SK-N-SH treated with all-trans-retinoic acid at 6 μM for 48 hours (cell line): Measurements from ENCODE around the gene ADARB2.

Experiments used
- ATAC-seq: fragments of 200-7000 bp; cut with Tn5 transposase; 3 replicates; pipeline ENCODE4 v1.9.1; 2020; ENCODE audit warnings: mild to moderate bottlenecking, moderate library complexity
- ARNTL ChIP-seq: fragments of 450-650 bp; formaldehyde crosslinking; IDR thresholded peaks from 2 replicates; pipeline ENCODE4 v1.5.0; 2020; ENCODE audit warnings: low read depth, mild to moderate bottlenecking, moderate library complexity, borderline replicate concordance
- BACH2 ChIP-seq: fragments of 250-450 bp; sonication (Bioruptor Pico); IDR thresholded peaks from 2 replicates; pipeline ENCODE4 v1.9.0; 2021; ENCODE audit warnings: mild to moderate bottlenecking, borderline replicate concordance
- CSDC2 ChIP-seq: fragments of 250-450 bp; sonication (Bioruptor Pico); IDR thresholded peaks from 2 replicates; pipeline ENCODE4 v1.5.0; 2020; ENCODE audit warnings: mild to moderate bottlenecking, moderate library complexity
- CSRNP3 ChIP-seq: fragments of 250-450 bp; sonication (Bioruptor Pico); IDR thresholded peaks from 2 replicates; pipeline ENCODE4 v1.5.1; 2021; ENCODE audit warnings: mild to moderate bottlenecking, moderate library complexity
- ESRRG ChIP-seq: fragments of 250-450 bp; sonication (Bioruptor Pico); IDR thresholded peaks from 2 replicates; pipeline ENCODE4 v1.6.1; 2021; ENCODE audit warnings: mild to moderate bottlenecking
- GLIS3 ChIP-seq: fragments of 250-450 bp; sonication (Bioruptor Pico); IDR thresholded peaks from 2 replicates; pipeline ENCODE4 v1.5.0; 2020; ENCODE audit warnings: mild to moderate bottlenecking, moderate library complexity
- ISL1 ChIP-seq: fragments of 250-450 bp; sonication (Bioruptor Pico); IDR thresholded peaks from 2 replicates; pipeline ENCODE4 v2.1.2; 2022; ENCODE audit warnings: mild to moderate bottlenecking, moderate library complexity
- OSR1 ChIP-seq: fragments of 250-450 bp; sonication (Bioruptor Pico); IDR thresholded peaks from 2 replicates; pipeline ENCODE4 v1.8.0; 2022; ENCODE audit warnings: moderate library complexity, mild to moderate bottlenecking, inconsistent platforms
- PPARA ChIP-seq: fragments of 250-450 bp; sonication (Bioruptor Pico); IDR thresholded peaks from 2 replicates; pipeline ENCODE4 v1.5.0; 2020; ENCODE audit warnings: mild to moderate bottlenecking, borderline replicate concordance
- RARB ChIP-seq: fragments of 250-450 bp; sonication (Bioruptor Pico); IDR thresholded peaks from 2 replicates; pipeline ENCODE4 v1.8.0; 2021; ENCODE audit warnings: mild to moderate bottlenecking, moderate library complexity
- SNAI2 ChIP-seq: fragments of 250-450 bp; sonication (Bioruptor Pico); IDR thresholded peaks from 2 replicates; pipeline ENCODE4 v1.5.0; 2020; ENCODE audit warnings: mild to moderate bottlenecking, moderate library complexity
- TCF4 ChIP-seq: fragments of 250-450 bp; sonication (Bioruptor Pico); IDR thresholded peaks from 2 replicates; pipeline ENCODE4 v1.8.0; 2021; ENCODE audit warnings: mild to moderate bottlenecking, moderate library complexity, borderline replicate concordance
- TOX ChIP-seq: fragments of 250-450 bp; sonication (Bioruptor Pico); IDR thresholded peaks from 2 replicates; pipeline ENCODE4 v1.8.0; 2021; ENCODE audit warnings: mild to moderate bottlenecking, moderate library complexity, borderline replicate concordance
- ZC3H10 ChIP-seq: fragments of 250-450 bp; sonication (Bioruptor Pico); IDR thresholded peaks from 2 replicates; pipeline ENCODE4 v1.5.1; 2021; ENCODE audit warnings: mild to moderate bottlenecking, moderate library complexity
- ZFP3 ChIP-seq: fragments of 250-450 bp; sonication (Bioruptor Pico); IDR thresholded peaks from 2 replicates; pipeline ENCODE4 v1.5.0; 2020; ENCODE audit warnings: mild to moderate bottlenecking, moderate library complexity
- ZNF565 ChIP-seq: fragments of 450-650 bp; formaldehyde crosslinking; conservative IDR thresholded peaks from 2 replicates; pipeline ENCODE4 v1.5.0; 2020; ENCODE audit warnings: low read depth, mild to moderate bottlenecking, moderate library complexity
- ZNF8 ChIP-seq: fragments of 450-650 bp; formaldehyde crosslinking; IDR thresholded peaks from 2 replicates; pipeline ENCODE4 v1.5.0; 2020; ENCODE audit warnings: mild to moderate bottlenecking, moderate library complexity
- TF ChIP-seq, protein P1 (sequence below): fragments of 250-450 bp; sonication (Bioruptor Pico); IDR thresholded peaks from 2 replicates; pipeline ENCODE4 v1.8.0; 2021; ENCODE audit warnings: low read depth, mild to moderate bottlenecking, moderate library complexity, borderline replicate concordance
- TF ChIP-seq, protein P2 (sequence below): fragments of 250-450 bp; sonication (Bioruptor Pico); IDR thresholded peaks from 2 replicates; pipeline ENCODE4 v1.8.0; 2020; ENCODE audit warnings: mild to moderate bottlenecking, moderate library complexity, borderline replicate concordance

Gene ADARB2

GRCh38 chr10:1409392-1409791 lies 327.9 kb downstream of the ADARB2 start:
- no peak for ATAC-seq
- TF ChIP-seq, protein P1, sequence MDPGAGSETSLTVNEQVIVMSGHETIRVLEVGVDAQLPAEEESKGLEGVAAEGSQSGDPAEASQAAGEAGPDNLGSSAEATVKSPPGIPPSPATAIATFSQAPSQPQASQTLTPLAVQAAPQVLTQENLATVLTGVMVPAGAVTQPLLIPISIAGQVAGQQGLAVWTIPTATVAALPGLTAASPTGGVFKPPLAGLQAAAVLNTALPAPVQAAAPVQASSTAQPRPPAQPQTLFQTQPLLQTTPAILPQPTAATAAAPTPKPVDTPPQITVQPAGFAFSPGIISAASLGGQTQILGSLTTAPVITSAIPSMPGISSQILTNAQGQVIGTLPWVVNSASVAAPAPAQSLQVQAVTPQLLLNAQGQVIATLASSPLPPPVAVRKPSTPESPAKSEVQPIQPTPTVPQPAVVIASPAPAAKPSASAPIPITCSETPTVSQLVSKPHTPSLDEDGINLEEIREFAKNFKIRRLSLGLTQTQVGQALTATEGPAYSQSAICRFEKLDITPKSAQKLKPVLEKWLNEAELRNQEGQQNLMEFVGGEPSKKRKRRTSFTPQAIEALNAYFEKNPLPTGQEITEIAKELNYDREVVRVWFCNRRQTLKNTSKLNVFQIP, result no peak
- no peak for TF ChIP-seq ESRRG (CRISPR knock-in tag)
- no peak for TF ChIP-seq ZC3H10 (CRISPR knock-in tag)
- no peak for TF ChIP-seq GLIS3 (CRISPR knock-in tag)
- TF ChIP-seq CSDC2 (CRISPR knock-in tag), result no peak
- TF ChIP-seq ZNF565 (CRISPR knock-in tag), result no peak
- TF ChIP-seq PPARA (CRISPR knock-in tag), result no peak
- TF ChIP-seq BACH2, result no peak
- TF ChIP-seq, all 23 proteins: peak for 0

GRCh38 chr10:1408651-1409367 lies 328.5 kb downstream of the ADARB2 start:
- TF ChIP-seq RARB (CRISPR knock-in tag), result no peak
- no peak for ATAC-seq

DNA sequence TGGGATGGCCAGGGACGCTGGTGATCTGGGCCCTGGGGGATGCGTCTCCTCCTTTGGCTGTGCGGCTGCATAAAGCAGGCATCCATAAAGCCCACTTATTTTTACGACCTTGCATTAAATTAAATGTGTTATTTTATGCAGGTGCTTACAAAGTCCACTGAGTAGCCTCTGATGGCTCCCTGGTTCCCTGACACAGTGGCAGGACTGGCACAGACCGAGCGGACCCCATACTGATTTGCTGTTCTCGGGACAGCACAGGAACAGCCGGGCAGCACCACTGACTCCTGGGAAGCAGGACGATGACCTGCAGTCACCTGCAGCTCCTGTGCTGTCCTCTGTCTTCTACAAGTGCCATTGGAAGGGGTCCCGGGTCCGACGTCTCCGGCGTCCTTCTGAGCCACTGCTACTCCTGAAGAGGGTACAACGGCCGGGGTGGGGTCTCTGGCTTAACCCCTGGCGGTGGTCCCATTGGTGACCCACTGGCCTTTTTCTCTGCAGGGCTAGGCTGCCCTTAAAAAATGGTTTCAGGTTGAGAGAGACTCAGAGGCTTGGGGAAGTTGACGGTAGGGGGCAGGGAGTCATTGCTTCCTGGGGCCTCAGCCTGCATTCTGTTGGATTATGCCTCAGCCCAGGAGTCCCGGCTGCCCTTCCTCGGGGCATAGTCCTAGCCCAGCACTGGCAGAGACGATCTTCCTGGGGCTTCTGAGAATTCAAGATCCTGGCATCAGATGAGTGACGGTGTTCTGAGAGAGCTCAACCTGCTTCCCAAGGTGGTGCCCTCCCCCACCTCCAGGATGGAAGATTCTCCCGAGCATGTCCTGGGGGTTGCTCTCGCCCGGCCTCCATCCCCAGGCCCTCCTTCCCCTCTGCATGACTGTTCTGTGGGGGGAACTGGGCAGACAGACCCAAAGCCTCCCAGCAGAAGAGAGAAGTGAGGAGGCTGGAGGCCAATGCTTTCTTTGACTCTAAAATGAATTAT lies 330.1 kb downstream of the ADARB2 start:
- ATAC-seq, result no peak
- TF ChIP-seq CSDC2 (CRISPR knock-in tag), result no peak
- no peak for TF ChIP-seq ZNF565 (CRISPR knock-in tag)
- TF ChIP-seq, protein P1, result no peak
- TF ChIP-seq ISL1 (CRISPR knock-in tag), result no peak
- no peak for TF ChIP-seq GLIS3 (CRISPR knock-in tag)
- no peak for TF ChIP-seq ARNTL
- TF ChIP-seq SNAI2, result no peak
- no peak for TF ChIP-seq ZFP3
- TF ChIP-seq ZNF8, result no peak

GRCh38 chr10:1406132-1406966 lies 331.0 kb downstream of the ADARB2 start:
- TF ChIP-seq RARB (CRISPR knock-in tag), result no peak
- no peak for TF ChIP-seq CSDC2 (CRISPR knock-in tag)
- TF ChIP-seq, protein P1, result no peak
- no peak for TF ChIP-seq GLIS3 (CRISPR knock-in tag)
- TF ChIP-seq, protein P2, sequence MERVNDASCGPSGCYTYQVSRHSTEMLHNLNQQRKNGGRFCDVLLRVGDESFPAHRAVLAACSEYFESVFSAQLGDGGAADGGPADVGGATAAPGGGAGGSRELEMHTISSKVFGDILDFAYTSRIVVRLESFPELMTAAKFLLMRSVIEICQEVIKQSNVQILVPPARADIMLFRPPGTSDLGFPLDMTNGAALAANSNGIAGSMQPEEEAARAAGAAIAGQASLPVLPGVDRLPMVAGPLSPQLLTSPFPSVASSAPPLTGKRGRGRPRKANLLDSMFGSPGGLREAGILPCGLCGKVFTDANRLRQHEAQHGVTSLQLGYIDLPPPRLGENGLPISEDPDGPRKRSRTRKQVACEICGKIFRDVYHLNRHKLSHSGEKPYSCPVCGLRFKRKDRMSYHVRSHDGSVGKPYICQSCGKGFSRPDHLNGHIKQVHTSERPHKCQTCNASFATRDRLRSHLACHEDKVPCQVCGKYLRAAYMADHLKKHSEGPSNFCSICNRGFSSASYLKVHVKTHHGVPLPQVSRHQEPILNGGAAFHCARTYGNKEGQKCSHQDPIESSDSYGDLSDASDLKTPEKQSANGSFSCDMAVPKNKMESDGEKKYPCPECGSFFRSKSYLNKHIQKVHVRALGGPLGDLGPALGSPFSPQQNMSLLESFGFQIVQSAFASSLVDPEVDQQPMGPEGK (CRISPR knock-in tag), result no peak
- TF ChIP-seq TOX (CRISPR knock-in tag), result no peak
- no peak for TF ChIP-seq CSRNP3 (CRISPR knock-in tag)
- no peak for TF ChIP-seq TCF4
- no peak for TF ChIP-seq BACH2
- no peak for TF ChIP-seq ZNF565 (CRISPR knock-in tag)
- TF ChIP-seq OSR1 (CRISPR knock-in tag), result no peak
- no peak for ATAC-seq
